GM06990 (cell line): ENCODE measurements around the gene VOPP1.
"Not testable (repeated sequence)": the region's sequence is repeated elsewhere in the genome, so short reads cannot be mapped to it uniquely, and the experiment has no call there.

Source experiments
- DNase-seq: peaks from one replicate; pipeline ENCODE4 v3.0.0-alpha.2; 2011; ENCODE audit not compliant: insufficient read length; ENCODE audit errors: extremely low read depth
- H3K27me3 ChIP-seq: replicated peaks from 2 replicates; pipeline ENCODE4 v1.6.0; 2011; ENCODE audit warnings: low read length; ENCODE audit not compliant: control insufficient read depth, insufficient read depth
- H3K36me3 ChIP-seq: 2 replicates; pipeline ENCODE4 v1.5.1; 2011; ENCODE audit warnings: low read length; ENCODE audit not compliant: control insufficient read depth, insufficient read depth
- H3K4me3 ChIP-seq: replicated peaks from 2 replicates; pipeline ENCODE4 v1.5.1; 2011; ENCODE audit warnings: low read depth, mild to moderate bottlenecking, control low read depth, low read length
- TF ChIP-seq, protein P1 (sequence below): IDR thresholded peaks from 2 replicates; pipeline ENCODE4 v1.5.1; 2011; ENCODE audit warnings: low read length, control low read depth, mild to moderate bottlenecking, inconsistent platforms; ENCODE audit not compliant: insufficient read depth, poor library complexity, severe bottlenecking

VOPP1 gene

GRCh38 chr7:55474944-55475854 lies 97.1 kb downstream of the VOPP1 start:
- H3K4me3 ChIP-seq: no peak overlapping the region
- peaks cover 45% of the 10 kb centered on the region for H3K36me3 ChIP-seq
- no peaks in the 10 kb centered on the region for H3K27me3 ChIP-seq
- DNase-seq: no peak
- TF ChIP-seq, protein P1, sequence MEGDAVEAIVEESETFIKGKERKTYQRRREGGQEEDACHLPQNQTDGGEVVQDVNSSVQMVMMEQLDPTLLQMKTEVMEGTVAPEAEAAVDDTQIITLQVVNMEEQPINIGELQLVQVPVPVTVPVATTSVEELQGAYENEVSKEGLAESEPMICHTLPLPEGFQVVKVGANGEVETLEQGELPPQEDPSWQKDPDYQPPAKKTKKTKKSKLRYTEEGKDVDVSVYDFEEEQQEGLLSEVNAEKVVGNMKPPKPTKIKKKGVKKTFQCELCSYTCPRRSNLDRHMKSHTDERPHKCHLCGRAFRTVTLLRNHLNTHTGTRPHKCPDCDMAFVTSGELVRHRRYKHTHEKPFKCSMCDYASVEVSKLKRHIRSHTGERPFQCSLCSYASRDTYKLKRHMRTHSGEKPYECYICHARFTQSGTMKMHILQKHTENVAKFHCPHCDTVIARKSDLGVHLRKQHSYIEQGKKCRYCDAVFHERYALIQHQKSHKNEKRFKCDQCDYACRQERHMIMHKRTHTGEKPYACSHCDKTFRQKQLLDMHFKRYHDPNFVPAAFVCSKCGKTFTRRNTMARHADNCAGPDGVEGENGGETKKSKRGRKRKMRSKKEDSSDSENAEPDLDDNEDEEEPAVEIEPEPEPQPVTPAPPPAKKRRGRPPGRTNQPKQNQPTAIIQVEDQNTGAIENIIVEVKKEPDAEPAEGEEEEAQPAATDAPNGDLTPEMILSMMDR: no peak

GRCh38 chr7:55473932-55474331 lies 98.4 kb downstream of the VOPP1 start:
- no peak for DNase-seq
- TF ChIP-seq, protein P1: no peak
- peaks cover 53% of the 10 kb centered on the region for H3K36me3 ChIP-seq
- H3K4me3 ChIP-seq: no peak overlapping the region
- no peaks in the 10 kb centered on the region for H3K27me3 ChIP-seq

GRCh38 chr7:55472928-55473725 lies 99.2 kb downstream of the VOPP1 start:
- H3K27me3 ChIP-seq: no peaks in the 10 kb centered on the region
- no peak overlapping the region for H3K4me3 ChIP-seq
- peaks cover 55% of the 10 kb centered on the region for H3K36me3 ChIP-seq
- TF ChIP-seq, protein P1: no peak
- DNase-seq: no peak

DNA sequence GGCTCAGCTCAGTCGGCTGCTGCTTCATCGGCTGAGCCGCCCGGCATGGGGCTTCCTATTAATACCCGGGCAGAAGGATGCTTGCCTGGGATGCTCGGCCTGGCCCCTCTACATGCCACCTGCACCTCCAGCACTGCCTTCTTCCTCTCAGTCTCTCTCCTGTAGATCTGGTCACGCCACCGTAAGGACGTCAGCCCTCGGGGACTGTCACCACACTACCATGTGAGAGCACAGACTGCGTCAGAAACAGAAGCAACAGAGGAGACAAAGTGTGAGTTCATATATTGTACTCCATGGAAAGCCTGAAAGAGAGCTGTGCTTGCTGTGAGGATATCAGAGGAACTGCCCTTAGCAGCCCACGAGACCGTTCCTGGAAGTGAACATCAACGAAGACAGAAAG lies 99.9 kb downstream of the VOPP1 start:
- H3K4me3 ChIP-seq, H3K27me3 ChIP-seq, DNase-seq: not testable (repeated sequence)
- peaks cover 51% of the 10 kb centered on the region for H3K36me3 ChIP-seq

DNA sequence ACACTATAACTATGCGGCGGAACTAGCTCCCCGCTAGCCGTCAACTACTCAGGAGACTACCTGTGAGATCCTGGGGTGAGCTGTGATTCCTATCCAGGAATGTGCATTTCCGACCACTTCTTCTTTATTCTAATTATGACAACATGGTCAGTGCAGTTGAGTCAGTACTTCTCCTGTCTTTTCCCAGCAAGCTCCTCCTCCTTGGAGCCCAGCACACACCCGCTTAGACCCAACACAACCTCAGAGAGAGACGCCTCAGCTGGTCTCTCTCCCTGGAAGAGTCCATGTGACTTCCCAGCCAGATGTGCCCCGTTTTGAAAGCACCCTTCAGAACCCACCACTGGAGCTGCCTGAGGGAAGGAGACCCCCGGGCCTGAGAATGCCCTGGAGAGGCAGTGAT lies 100.7 kb downstream of the VOPP1 start:
- DNase-seq, H3K27me3 ChIP-seq, H3K4me3 ChIP-seq: not testable (repeated sequence)
- peaks cover 43% of the 10 kb centered on the region for H3K36me3 ChIP-seq

GRCh38 chr7:55470261-55470660 lies 102.0 kb downstream of the VOPP1 start:
- Histone ChIP-seq H3K4me3 (no peak overlapping the region), H3K27me3 (no peaks in the 10 kb centered on the region), H3K36me3 (peaks cover 39% of the 10 kb centered on the region)
- no peak for DNase-seq
- TF ChIP-seq, protein P1: no peak
